ENCODE measurements around the gene C1QTNF5. TPM values are rescaled to one million over a fixed set of nuclear protein-coding genes. Genes with fewer than 3 reads are reported as not detected.

C1QTNF5 gene
- total RNA-seq, 1 donor: 41.3 TPM

DNA sequence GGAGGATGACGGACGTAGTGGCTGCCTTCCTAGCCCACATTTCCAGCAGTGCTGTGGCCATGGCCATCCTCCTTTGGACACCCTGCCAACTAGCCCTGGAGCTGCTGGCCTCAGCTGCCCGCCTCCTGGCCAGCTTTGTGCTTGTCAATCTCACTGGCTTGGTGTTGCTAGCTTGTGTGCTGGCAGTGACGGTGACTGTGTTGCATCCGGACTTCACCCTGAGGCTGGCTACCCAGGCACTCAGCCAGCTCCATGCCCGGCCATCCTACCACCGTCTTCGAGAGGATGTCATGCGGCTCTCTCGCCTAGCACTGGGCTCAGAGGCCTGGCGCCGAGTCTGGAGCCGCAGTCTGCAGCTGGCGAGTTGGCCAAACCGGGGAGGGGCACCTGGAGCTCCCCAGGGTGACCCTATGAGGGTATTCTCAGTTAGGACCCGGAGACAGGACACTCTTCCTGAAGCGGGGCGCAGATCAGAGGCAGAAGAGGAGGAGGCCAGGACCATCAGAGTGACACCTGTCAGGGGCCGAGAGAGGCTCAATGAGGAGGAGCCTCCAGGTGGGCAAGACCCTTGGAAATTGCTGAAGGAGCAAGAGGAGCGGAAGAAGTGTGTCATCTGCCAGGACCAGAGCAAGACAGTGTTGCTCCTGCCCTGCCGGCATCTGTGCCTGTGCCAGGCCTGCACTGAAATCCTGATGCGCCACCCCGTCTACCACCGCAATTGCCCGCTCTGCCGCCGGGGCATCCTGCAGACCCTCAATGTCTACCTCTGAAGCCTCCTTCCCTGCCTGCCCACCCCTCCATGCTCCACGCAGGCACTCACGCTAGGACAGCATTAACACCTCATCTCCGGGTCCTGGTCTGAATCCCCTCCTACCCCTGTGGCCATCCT lies 4.8 kb downstream of the C1QTNF5 start:
- Histone ChIP-seq H4K20me1 (ENCODE audit: insufficient read depth, low read length) (peaks cover 12% of the 10 kb centered on the region), H3K4me3 (ENCODE audit: insufficient read depth, low read length) (peak overlapping the region; percentile 92), H3K9me3 (ENCODE audit: low read depth, low read length) (no peaks in the 10 kb centered on the region), H2AFZ (ENCODE audit: low read length) (no peak overlapping the region), H3K4me2 (ENCODE audit: insufficient read depth, low read length) (peak overlapping the region; percentile 94), H3K27me3 (ENCODE audit: insufficient read depth, low read length) (peaks cover 1% of the 10 kb centered on the region), H3K27ac (ENCODE audit: low read depth, low read length) (no peak overlapping the region), H3K4me1 (ENCODE audit: insufficient read depth, low read length) (peaks cover 49% of the 10 kb centered on the region), H3K79me2 (ENCODE audit: insufficient read depth, low read length) (peaks cover 28% of the 10 kb centered on the region), H3K36me3 (ENCODE audit: insufficient read depth, low read length) (peaks cover 6% of the 10 kb centered on the region)
- TF ChIP-seq, protein P1, sequence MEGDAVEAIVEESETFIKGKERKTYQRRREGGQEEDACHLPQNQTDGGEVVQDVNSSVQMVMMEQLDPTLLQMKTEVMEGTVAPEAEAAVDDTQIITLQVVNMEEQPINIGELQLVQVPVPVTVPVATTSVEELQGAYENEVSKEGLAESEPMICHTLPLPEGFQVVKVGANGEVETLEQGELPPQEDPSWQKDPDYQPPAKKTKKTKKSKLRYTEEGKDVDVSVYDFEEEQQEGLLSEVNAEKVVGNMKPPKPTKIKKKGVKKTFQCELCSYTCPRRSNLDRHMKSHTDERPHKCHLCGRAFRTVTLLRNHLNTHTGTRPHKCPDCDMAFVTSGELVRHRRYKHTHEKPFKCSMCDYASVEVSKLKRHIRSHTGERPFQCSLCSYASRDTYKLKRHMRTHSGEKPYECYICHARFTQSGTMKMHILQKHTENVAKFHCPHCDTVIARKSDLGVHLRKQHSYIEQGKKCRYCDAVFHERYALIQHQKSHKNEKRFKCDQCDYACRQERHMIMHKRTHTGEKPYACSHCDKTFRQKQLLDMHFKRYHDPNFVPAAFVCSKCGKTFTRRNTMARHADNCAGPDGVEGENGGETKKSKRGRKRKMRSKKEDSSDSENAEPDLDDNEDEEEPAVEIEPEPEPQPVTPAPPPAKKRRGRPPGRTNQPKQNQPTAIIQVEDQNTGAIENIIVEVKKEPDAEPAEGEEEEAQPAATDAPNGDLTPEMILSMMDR (IDR thresholded peaks at IDR 0.05; ENCODE audit: extremely low read depth, low read depth, low read length): no peak
- DNase-seq (ENCODE audit: insufficient read length, low spot score, missing footprints): no peak

DNA sequence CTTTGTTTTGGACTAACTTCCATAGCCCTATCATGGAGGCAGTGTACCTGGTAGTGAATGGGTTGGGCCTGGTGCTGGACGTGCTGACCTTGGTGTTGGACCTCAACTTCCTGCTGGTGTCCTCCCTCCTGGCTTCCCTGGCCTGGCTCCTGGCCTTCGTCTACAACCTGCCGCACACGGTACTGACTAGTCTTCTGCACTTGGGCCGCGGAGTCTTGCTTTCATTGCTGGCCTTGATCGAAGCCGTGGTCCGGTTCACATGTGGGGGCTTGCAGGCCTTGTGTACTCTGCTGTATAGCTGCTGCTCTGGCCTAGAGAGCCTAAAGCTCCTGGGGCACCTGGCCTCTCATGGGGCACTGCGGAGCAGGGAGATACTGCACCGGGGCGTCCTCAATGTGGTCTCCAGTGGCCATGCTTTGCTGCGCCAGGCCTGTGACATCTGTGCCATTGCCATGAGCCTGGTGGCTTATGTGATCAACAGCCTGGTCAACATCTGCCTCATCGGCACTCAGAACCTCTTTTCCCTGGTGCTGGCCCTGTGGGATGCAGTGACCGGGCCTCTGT lies 5.5 kb downstream of the C1QTNF5 start:
- Histone ChIP-seq H3K4me1 (ENCODE audit: insufficient read depth, low read length) (peaks cover 47% of the 10 kb centered on the region), H3K27ac (ENCODE audit: low read depth, low read length) (peak overlapping the region; percentile 81), H3K79me2 (ENCODE audit: insufficient read depth, low read length) (peaks cover 28% of the 10 kb centered on the region), H3K27me3 (ENCODE audit: insufficient read depth, low read length) (peaks cover 2% of the 10 kb centered on the region), H3K36me3 (ENCODE audit: insufficient read depth, low read length) (peaks cover 6% of the 10 kb centered on the region), H3K4me3 (ENCODE audit: insufficient read depth, low read length) (peak overlapping the region; percentile 92), H3K4me2 (ENCODE audit: insufficient read depth, low read length) (peak overlapping the region; percentile 94), H3K9me3 (ENCODE audit: low read depth, low read length) (no peaks in the 10 kb centered on the region), H2AFZ (ENCODE audit: low read length) (peak overlapping the region; percentile 94), H4K20me1 (ENCODE audit: insufficient read depth, low read length) (peaks cover 12% of the 10 kb centered on the region)
- TF ChIP-seq, protein P1 (IDR thresholded peaks at IDR 0.05; ENCODE audit: extremely low read depth, low read depth, low read length): no peak
- no peak for DNase-seq (ENCODE audit: insufficient read length, low spot score, missing footprints)

DNA sequence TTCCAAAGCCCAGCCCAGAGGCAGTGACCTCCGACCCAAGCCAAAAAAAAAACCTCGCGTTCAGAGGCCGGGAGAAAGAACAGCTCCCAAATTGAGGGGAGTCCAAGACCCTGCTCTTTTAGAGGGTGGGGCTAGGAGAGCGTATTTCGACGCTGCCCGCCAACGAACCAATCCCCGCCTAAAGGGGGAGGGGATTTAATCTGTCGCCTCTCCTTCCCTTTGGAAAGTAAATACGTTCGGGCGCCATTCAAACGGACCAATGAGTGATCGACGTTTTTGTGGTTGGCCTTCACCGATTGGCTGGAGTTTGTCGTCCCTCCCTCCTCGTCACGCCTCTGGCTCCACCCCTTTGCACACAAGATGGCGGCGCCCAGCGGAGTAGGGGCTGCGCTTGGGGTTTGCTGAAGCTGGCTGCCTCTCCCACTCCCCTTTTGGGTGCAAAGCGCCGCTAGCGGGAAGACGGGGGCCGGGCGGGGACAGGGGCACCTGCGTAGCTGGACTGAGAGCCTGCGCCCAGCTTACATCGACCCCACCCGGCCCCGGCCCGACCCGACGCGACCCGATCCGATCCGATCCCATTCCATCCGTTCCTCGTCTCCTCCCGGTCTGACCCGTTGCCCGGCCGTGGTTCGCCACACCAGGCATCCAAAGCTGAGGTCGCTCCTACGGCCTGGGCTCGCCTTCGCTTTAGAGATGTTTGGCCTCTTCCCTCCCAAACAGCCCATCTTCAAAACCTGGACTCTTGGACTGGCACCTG lies 6.3 kb downstream of the C1QTNF5 start, which contains the start of gene RNF26:
Gene RNF26 (plus strand): TSS at position 354 of the 757 bp plus-strand sequence. CDS start 596 bp downstream, outside the sequence.
- Histone ChIP-seq H4K20me1 (ENCODE audit: insufficient read depth, low read length) (peaks cover 12% of the 10 kb centered on the region), H3K4me1 (ENCODE audit: insufficient read depth, low read length) (peaks cover 42% of the 10 kb centered on the region), H3K79me2 (ENCODE audit: insufficient read depth, low read length) (peaks cover 28% of the 10 kb centered on the region), H3K36me3 (ENCODE audit: insufficient read depth, low read length) (peaks cover 6% of the 10 kb centered on the region), H3K4me2 (ENCODE audit: insufficient read depth, low read length) (peak within 1 kb of the TSS; percentile 94), H3K4me3 (ENCODE audit: insufficient read depth, low read length) (peak within 1 kb of the TSS; percentile 92), H3K27me3 (ENCODE audit: insufficient read depth, low read length) (peaks cover 6% of the 10 kb centered on the region), H2AFZ (ENCODE audit: low read length) (peak within 1 kb of the TSS; percentile 94), H3K27ac (ENCODE audit: low read depth, low read length) (peak within 1 kb of the TSS; percentile 81), H3K9me3 (ENCODE audit: low read depth, low read length) (no peaks in the 10 kb centered on the region)
- TF ChIP-seq, protein P1 (IDR thresholded peaks at IDR 0.05; ENCODE audit: extremely low read depth, low read depth, low read length): no peak
- DNase-seq (ENCODE audit: insufficient read length, low spot score, missing footprints): peak; percentile 100
